Smooth muscle cell (in vitro differentiated cells): ENCODE measurements around the gene ARHGAP15. TPM values are rescaled to one million over a fixed set of nuclear protein-coding genes. Genes with fewer than 3 reads are reported as not detected.
A peak's percentile ranks its signal among the peaks of the same experiment; 100 is the strongest.

Source experiments
- DNase-seq: peaks from one replicate; lab custom pipeline; 2025; ENCODE audit not compliant: unreplicated experiment; lab: John Stamatoyannopoulos, UW
- H2AFZ ChIP-seq: fragments of 200-600 bp; sonication (generic); 2 replicates; pipeline ENCODE4 v1.6.0; 2016; ENCODE audit warnings: antibody characterized with exemption, low read depth, mild to moderate bottlenecking
- H3F3A ChIP-seq: fragments of 200-600 bp; sonication (generic); 2 replicates; pipeline ENCODE4 v1.6.0; 2017; ENCODE audit warnings: antibody characterized with exemption, low read depth
- H3K27ac ChIP-seq: fragments of 200-600 bp; sonication (generic); 2 replicates; pipeline ENCODE4 v1.5.1; 2016; ENCODE audit warnings: low read depth, mild to moderate bottlenecking
- H3K27me3 ChIP-seq: fragments of 200-600 bp; sonication (generic); 2 replicates; pipeline ENCODE4 v1.6.1; 2016; ENCODE audit warnings: low read depth, mild to moderate bottlenecking
- H3K36me3 ChIP-seq: fragments of 200-600 bp; sonication (generic); 2 replicates; pipeline ENCODE4 v1.5.1; 2016; ENCODE audit warnings: low read depth
- H3K4me1 ChIP-seq: fragments of 200-600 bp; sonication (generic); 2 replicates; pipeline ENCODE4 v1.5.1; 2016; ENCODE audit warnings: low read depth
- H3K4me2 ChIP-seq: fragments of 200-600 bp; sonication (generic); 2 replicates; pipeline ENCODE4 v1.6.0; 2016; ENCODE audit warnings: mild to moderate bottlenecking
- H3K4me3 ChIP-seq: fragments of 200-600 bp; sonication (generic); 2 replicates; pipeline ENCODE4 v1.5.1; 2016; ENCODE audit warnings: mild to moderate bottlenecking
- H3K79me2 ChIP-seq: fragments of 200-600 bp; sonication (generic); 2 replicates; pipeline ENCODE4 v1.6.0; 2016; ENCODE audit warnings: low read depth, mild to moderate bottlenecking
- H3K9ac ChIP-seq: fragments of 200-600 bp; sonication (generic); 2 replicates; pipeline ENCODE4 v1.6.0; 2016; ENCODE audit warnings: low read depth
- H3K9me3 ChIP-seq: fragments of 200-600 bp; sonication (generic); replicated peaks from 2 replicates; pipeline ENCODE4 v1.5.1; 2016; ENCODE audit warnings: low read depth
- H4K20me1 ChIP-seq: fragments of 200-600 bp; sonication (generic); 2 replicates; pipeline ENCODE4 v1.6.0; 2016; ENCODE audit warnings: low read depth
- WGBS: methylation state at CpG from one replicate; pipeline ENCODE4 v1.1.7; 2016; ENCODE audit warnings: low lambda C conversion rate; 5-methylcytosine and 5-hydroxymethylcytosine counted together
- polyA plus RNA-seq: library from polyadenylated mRNA; unstranded; fragments of >200 nt; fragmentation: Nextera tagmentation; extraction: Ambion mirVana; gene quantifications from 2 replicates; pipeline ENCODE4 v1.2.1, GENCODE V29; 2016
- total RNA-seq: library from RNA; depleted of rRNA; stranded (reverse); fragments of >200 nt; gene quantifications from 2 replicates; pipeline ENCODE4 v1.2.3, GENCODE V29; 2014
- TF ChIP-seq, protein P1 (sequence below): fragments of 200-600 bp; sonication (generic); IDR thresholded peaks from 2 replicates; pipeline ENCODE4 v1.5.1; 2017; ENCODE audit warnings: borderline replicate concordance, mild to moderate bottlenecking, antibody characterized with exemption; ENCODE audit not compliant: insufficient read depth, poor library complexity, severe bottlenecking

ARHGAP15 gene
- total and polyA plus RNA-seq, 2 experiments from 2014 or later = not detected

DNA sequence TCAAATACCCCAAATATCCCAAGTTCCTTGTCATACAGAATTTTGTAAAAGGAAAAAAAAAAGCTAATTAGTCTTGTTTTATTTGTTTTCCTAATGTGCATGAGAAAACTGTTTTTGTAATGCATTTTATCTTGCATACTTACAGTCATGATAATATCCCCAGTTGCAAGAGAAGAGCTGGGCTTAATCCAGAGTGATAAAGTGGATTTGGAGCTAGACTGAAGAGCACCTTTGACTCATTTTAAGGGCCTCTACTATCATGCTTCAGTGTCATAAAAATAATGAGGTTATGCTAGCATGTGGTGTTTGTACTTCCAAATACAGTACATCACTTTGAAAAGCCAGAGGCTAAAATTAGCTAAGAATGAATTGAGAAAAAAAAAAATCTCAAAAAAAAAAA, 26.4 kb downstream of the ARHGAP15 start:
- peaks cover 8% of the 10 kb centered on the region for H3K27me3 ChIP-seq
- H3K36me3 ChIP-seq = no peaks in the 10 kb centered on the region
- no peaks in the 10 kb centered on the region for H4K20me1 ChIP-seq
- H2AFZ ChIP-seq = peak overlapping the region; percentile 8
- no peak overlapping the region for H3K4me2 ChIP-seq
- no peaks in the 10 kb centered on the region for H3K79me2 ChIP-seq
- H3K4me3 ChIP-seq = no peak overlapping the region
- no peak overlapping the region for H3K27ac ChIP-seq
- no peaks in the 10 kb centered on the region for H3F3A ChIP-seq
- no peaks in the 10 kb centered on the region for H3K9me3 ChIP-seq
- DNase-seq = no peak
- H3K4me1 ChIP-seq = no peaks in the 10 kb centered on the region
- H3K9ac ChIP-seq = no peak overlapping the region
- TF ChIP-seq, protein P1, sequence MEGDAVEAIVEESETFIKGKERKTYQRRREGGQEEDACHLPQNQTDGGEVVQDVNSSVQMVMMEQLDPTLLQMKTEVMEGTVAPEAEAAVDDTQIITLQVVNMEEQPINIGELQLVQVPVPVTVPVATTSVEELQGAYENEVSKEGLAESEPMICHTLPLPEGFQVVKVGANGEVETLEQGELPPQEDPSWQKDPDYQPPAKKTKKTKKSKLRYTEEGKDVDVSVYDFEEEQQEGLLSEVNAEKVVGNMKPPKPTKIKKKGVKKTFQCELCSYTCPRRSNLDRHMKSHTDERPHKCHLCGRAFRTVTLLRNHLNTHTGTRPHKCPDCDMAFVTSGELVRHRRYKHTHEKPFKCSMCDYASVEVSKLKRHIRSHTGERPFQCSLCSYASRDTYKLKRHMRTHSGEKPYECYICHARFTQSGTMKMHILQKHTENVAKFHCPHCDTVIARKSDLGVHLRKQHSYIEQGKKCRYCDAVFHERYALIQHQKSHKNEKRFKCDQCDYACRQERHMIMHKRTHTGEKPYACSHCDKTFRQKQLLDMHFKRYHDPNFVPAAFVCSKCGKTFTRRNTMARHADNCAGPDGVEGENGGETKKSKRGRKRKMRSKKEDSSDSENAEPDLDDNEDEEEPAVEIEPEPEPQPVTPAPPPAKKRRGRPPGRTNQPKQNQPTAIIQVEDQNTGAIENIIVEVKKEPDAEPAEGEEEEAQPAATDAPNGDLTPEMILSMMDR = no peak

DNA sequence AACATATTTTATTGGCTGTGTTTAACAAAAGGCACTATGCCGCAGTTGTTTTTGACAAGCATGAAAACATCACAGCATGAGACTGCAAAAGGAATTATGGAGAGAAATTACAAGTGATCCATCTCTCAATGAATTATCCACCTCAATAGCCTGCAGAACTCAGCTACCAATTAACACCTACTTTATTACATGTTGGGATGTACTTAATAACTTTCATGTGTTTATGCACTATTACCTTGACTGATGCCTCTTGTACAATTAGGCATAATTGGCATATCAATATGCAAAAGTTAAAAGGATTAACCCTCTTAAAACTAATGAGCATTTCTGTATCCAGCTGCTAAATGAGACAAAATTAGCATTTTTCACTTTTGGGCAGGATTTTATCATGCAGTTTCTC, 27.8 kb downstream of the ARHGAP15 start:
- Histone ChIP-seq H3K27me3 (peaks cover 19% of the 10 kb centered on the region), H3K9me3 (no peaks in the 10 kb centered on the region), H3F3A (no peaks in the 10 kb centered on the region), H4K20me1 (no peaks in the 10 kb centered on the region), H3K36me3 (no peaks in the 10 kb centered on the region), H3K4me1 (no peaks in the 10 kb centered on the region), H3K4me2 (no peak overlapping the region), H2AFZ (no peak overlapping the region), H3K9ac (no peak overlapping the region), H3K79me2 (no peaks in the 10 kb centered on the region), H3K27ac (no peak overlapping the region), H3K4me3 (no peak overlapping the region)
- DNase-seq = no peak
- TF ChIP-seq, protein P1 = no peak
- 81% methylated on average over 1 of the region's 1 CpG for WGBS

DNA sequence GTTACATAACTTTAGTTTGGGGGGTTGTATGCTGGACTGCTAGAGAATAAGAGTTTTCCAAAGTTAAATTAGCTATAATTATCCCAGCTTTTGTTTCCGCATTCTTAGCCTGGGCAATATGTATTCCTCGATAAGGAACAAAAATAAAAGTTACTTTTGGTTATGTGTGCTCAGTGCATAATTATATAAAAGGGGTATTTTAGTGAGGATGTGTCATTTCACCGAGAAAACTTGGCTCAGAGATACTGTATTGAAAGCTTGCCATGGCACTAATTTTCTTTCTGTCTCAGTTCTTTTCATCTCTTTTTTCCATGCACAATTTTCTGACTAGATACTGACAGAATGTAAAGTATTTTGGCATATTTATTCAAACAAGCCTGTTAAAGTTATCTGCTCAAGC, 28.2 kb downstream of the ARHGAP15 start:
- Histone ChIP-seq H3K4me3 (no peak overlapping the region), H3K79me2 (no peaks in the 10 kb centered on the region), H2AFZ (no peak overlapping the region), H3K27me3 (peaks cover 23% of the 10 kb centered on the region), H3K36me3 (no peaks in the 10 kb centered on the region), H3K4me2 (no peak overlapping the region), H3K9ac (no peak overlapping the region), H3K4me1 (no peaks in the 10 kb centered on the region), H3F3A (no peaks in the 10 kb centered on the region), H4K20me1 (no peaks in the 10 kb centered on the region), H3K27ac (no peak overlapping the region), H3K9me3 (no peaks in the 10 kb centered on the region)
- TF ChIP-seq, protein P1 = no peak
- WGBS = 95% methylated on average over 3 of the region's 3 CpGs
- no peak for DNase-seq

DNA sequence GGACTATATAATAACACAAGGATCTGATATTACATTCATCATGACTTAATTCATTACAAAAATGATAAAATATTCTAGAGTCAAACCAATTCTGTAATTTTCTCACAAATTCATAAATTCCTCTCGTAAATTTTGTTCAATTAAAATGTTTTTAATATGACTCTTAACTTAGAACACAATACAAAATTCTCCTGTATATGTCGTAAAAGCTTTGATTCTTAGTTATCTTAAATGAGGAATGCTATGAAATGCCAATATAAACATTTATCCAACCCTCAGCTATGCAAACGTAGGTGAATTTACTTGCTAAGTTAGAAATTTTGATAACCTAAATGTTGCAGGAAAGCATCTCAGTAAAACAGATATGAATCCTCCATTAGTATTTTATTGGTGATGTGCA, 28.9 kb downstream of the ARHGAP15 start:
- no peaks in the 10 kb centered on the region for H4K20me1 ChIP-seq
- TF ChIP-seq, protein P1 = no peak
- H3K27me3 ChIP-seq = peaks cover 27% of the 10 kb centered on the region
- H3F3A ChIP-seq = no peaks in the 10 kb centered on the region
- H3K9me3 ChIP-seq = no peaks in the 10 kb centered on the region
- no peak for DNase-seq
- WGBS = 89% methylated on average over 3 of the region's 3 CpGs
- no peak overlapping the region for H3K9ac ChIP-seq
- H3K4me3 ChIP-seq = no peak overlapping the region
- no peaks in the 10 kb centered on the region for H3K79me2 ChIP-seq
- H2AFZ ChIP-seq = no peak overlapping the region
- H3K27ac ChIP-seq = no peak overlapping the region
- H3K4me2 ChIP-seq = no peak overlapping the region
- H3K36me3 ChIP-seq = no peaks in the 10 kb centered on the region
- H3K4me1 ChIP-seq = no peaks in the 10 kb centered on the region
